Measurements from ENCODE around the gene ERGIC1. TPM values are rescaled to one million over a fixed set of nuclear protein-coding genes. Genes with fewer than 3 reads are reported as not detected.

The ERGIC1 gene
- total RNA-seq, 1 experiment from 2014 or later: 77.0 TPM

DNA sequence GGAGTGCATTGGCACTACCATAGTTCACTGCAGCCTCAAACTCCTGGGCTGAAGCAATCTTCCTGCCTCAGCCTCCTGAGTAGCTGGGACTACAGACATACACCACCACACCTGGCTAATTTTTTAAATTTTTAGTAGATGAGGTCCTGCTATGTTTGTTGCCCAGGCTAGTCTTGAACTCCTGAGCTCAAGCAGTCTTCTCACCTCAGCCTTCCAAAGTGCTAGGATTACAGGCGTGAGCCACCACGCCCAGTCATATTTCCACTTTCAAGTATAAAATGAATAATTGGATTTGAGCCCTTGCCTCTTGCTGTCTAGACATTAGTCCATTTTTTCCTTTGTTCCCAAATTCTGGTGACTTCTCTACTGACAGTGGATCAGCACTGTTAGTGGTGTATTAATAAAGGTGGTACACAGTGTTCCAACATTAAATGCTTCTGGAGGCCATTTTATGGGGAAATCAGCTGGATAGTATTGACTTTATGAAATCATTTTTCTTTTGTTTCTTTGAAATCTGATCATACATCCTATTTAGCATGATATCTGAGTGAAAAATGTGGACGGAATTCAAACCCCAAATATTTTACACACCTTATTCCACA lies 165.4 kb downstream of the ERGIC1 start:
- H3K79me1 ChIP-seq (ENCODE audit: insufficient read depth, low read depth, low read length, poor library complexity, severe bottlenecking): no peaks in the 10 kb centered on the region
- 0 out of 7 replicates have a peak overlapping the region, but pooled peaks of 1 of the 3 experiments have one; percentile 34 for H3K27ac Mint-ChIP-seq
- no peaks in the 10 kb centered on the region for H3K9me3 Mint-ChIP-seq
- H3K27me3 Mint-ChIP-seq (ENCODE audit: low read depth): no peaks in the 10 kb centered on the region
- H4K5ac ChIP-seq (ENCODE audit: insufficient read length, low read depth, low read length): no peak overlapping the region
- H2BK20ac ChIP-seq (ENCODE audit: low read depth, low read length, poor library complexity, severe bottlenecking): no peak overlapping the region
- peaks cover 9 to 36% (median 17%) of the 10 kb centered on the region in 3 experiments for H3K36me3 Mint-ChIP-seq (ENCODE audit: insufficient read depth in 1 of 3, low read depth in 3 of 3)
- no peak overlapping the region for H3K27ac ChIP-seq (ENCODE audit: insufficient read length, low read depth, low read length)
- H2BK12ac ChIP-seq (ENCODE audit: insufficient read length, low read depth, low read length): no peak overlapping the region
- H3K4me2 ChIP-seq (ENCODE audit: insufficient read depth, insufficient read length, low read length): no peak overlapping the region
- no peak overlapping the region for H3K23ac ChIP-seq (ENCODE audit: insufficient read length, low read depth, low read length)
- H3K4ac ChIP-seq (ENCODE audit: low read depth, low read length): no peak overlapping the region
- no peak overlapping the region for H2AFZ ChIP-seq (ENCODE audit: low read length)
- H4K20me1 ChIP-seq (ENCODE audit: control insufficient read depth, insufficient read depth, insufficient read length): no peaks in the 10 kb centered on the region
- no peak overlapping the region for H3K18ac ChIP-seq (ENCODE audit: insufficient read length, low read depth, low read length)
- TF ChIP-seq, protein P1, sequence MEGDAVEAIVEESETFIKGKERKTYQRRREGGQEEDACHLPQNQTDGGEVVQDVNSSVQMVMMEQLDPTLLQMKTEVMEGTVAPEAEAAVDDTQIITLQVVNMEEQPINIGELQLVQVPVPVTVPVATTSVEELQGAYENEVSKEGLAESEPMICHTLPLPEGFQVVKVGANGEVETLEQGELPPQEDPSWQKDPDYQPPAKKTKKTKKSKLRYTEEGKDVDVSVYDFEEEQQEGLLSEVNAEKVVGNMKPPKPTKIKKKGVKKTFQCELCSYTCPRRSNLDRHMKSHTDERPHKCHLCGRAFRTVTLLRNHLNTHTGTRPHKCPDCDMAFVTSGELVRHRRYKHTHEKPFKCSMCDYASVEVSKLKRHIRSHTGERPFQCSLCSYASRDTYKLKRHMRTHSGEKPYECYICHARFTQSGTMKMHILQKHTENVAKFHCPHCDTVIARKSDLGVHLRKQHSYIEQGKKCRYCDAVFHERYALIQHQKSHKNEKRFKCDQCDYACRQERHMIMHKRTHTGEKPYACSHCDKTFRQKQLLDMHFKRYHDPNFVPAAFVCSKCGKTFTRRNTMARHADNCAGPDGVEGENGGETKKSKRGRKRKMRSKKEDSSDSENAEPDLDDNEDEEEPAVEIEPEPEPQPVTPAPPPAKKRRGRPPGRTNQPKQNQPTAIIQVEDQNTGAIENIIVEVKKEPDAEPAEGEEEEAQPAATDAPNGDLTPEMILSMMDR (conservative IDR thresholded peaks at IDR 0.05): no peak
- no peaks in the 10 kb centered on the region for H3K4me1 ChIP-seq (ENCODE audit: insufficient read depth, low read length)
- H3K9me3 ChIP-seq (ENCODE audit: control insufficient read depth, low read depth, low read length): no peaks in the 10 kb centered on the region
- H2BK5ac ChIP-seq (ENCODE audit: insufficient read length, low read length): no peak overlapping the region
- H3K14ac ChIP-seq (ENCODE audit: insufficient read depth, low read length): no peak overlapping the region
- no peak for DNase-seq
- H3K79me2 ChIP-seq (ENCODE audit: insufficient read depth, low read length): no peaks in the 10 kb centered on the region
- H3K56ac ChIP-seq (ENCODE audit: insufficient read length, low read depth, low read length): no peak overlapping the region
- H3K27me3 ChIP-seq (ENCODE audit: insufficient read depth, low read length): no peaks in the 10 kb centered on the region
- H3T11ph ChIP-seq (ENCODE audit: low read length): no peak overlapping the region
- no peak overlapping the region for H3K9ac ChIP-seq (ENCODE audit: extremely low read depth, insufficient read length, low read length)
- H2AK5ac ChIP-seq (ENCODE audit: insufficient read length, low read length): no peak overlapping the region
- H3K4me3 Mint-ChIP-seq: no peak overlapping the region
- H4K91ac ChIP-seq (ENCODE audit: insufficient read length, low read depth, low read length): no peak overlapping the region
- H2BK120ac ChIP-seq (ENCODE audit: low read depth, low read length, poor library complexity, severe bottlenecking): no peak overlapping the region
- no peak overlapping the region for H4K8ac ChIP-seq (replicated peaks; ENCODE audit: insufficient read length, low read depth, low read length)
- H3K4me1 Mint-ChIP-seq: peaks cover 13 to 20% of the 10 kb centered on the region in 2 experiments; a peak in 3 of 4 replicates
- no CpG with 5 or more reads among the region's 3 CpGs for WGBS (ENCODE audit: extremely low coverage, insufficient read length, low lambda C conversion rate)
- H2BK15ac ChIP-seq (ENCODE audit: low read depth, low read length): no peak overlapping the region
- no peaks in the 10 kb centered on the region for H3K23me2 ChIP-seq (ENCODE audit: insufficient read length, low read depth, low read length, poor library complexity, severe bottlenecking)

Data from H9 (cell line).